HG02870 (cell line): ENCODE results near the gene TRAK1.

Experiments
- ATAC-seq: cut with Tn5 transposase; IDR thresholded peaks from one replicate; pipeline ENCODE4 v1.9.1; 2021; ENCODE audit warnings: mild to moderate bottlenecking, moderate library complexity; ENCODE audit not compliant: unreplicated experiment

TRAK1 gene

DNA sequence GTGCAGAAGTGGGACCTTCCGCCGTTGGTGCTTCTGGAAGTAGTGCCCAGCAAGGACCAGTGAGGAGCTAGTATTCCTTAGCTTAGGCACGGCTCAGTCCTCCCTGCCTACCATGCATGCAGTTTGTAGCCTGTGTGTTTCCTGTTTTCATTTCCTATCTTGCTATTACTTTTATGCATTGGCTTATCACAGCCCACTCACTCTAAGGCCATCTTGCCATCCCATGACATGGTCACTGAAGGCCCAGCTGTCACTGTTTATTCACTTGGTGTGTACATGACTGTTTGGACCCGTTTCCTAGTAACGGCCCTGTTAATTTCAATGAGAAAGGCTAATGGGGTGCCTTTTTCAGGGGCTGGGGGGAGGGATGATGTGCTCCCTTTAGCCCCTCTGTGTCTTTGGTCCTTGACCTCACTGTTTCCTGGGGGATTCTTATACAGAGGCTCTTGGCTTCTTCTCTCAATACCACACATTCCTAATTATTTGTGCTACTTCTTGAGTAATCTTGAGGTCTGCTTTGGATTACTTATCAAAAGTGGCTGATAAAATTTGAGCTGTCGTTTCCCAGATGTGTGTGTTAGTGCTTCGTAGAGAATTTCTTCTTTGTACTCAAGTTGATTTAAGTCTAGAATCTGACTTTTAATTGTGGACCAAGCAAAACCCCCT, 24.5 kb upstream of the TRAK1 start:
- no peak for ATAC-seq

- peak; percentile 87 for ATAC-seq
Measured at GRCh38 chr3:42067326-42067725, 23.8 kb upstream of the TRAK1 start.

GRCh38 chr3:42068303-42069088, 22.7 kb upstream of the TRAK1 start:
- no peak for ATAC-seq

GRCh38 chr3:42070089-42070488, 21.1 kb upstream of the TRAK1 start:
- no peak for ATAC-seq

GRCh38 chr3:42070524-42070923, 20.6 kb upstream of the TRAK1 start:
- no peak for ATAC-seq

- ATAC-seq: no peak
Measured at GRCh38 chr3:42071904-42072812, 19.0 kb upstream of the TRAK1 start.

GRCh38 chr3:42072831-42073301, 18.3 kb upstream of the TRAK1 start:
- ATAC-seq: no peak

DNA sequence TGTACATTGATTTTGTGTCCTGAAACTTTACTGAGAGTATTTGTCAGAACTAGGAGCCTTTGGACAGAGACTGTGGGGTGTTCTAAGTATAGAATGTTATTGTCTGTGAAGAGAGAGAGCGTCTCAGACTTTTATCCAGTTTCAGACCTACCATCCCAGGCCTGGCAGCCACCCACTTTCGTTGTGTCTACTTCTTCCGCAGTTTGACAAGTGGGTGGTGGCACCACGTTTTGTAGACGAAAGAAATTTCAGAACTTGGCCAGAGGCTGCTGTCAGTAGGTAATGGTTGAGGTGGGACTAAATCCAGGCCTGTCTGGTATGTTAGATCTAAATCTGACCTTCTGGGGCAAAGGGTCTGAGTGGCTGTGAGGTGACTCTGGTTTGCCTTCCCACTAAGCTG, 13.4 kb upstream of the TRAK1 start:
- no peak for ATAC-seq

DNA sequence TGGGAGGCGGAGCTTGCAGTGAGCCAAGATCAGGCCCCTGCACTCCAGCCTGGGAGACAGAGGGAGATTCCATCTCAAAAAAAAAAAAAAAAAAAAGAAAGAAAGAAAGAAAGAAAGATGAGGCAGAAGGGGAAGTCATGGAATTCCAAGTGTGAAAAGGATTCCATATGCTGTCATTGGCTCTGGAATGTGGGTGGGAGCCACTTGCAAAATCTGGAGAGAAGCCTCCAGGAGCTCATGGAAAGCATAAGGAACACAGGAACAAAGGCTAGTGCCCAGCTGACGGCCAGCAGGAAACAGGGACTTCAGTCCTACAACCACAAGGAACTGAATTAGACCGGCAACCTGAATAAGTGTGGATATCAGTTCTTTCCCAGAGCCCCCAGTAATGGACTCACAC, 12.5 kb upstream of the TRAK1 start:
- ATAC-seq: no peak

- ATAC-seq: no peak
Measured at GRCh38 chr3:42079701-42080452, 11.3 kb upstream of the TRAK1 start.

- ATAC-seq: no peak
Measured at GRCh38 chr3:42080453-42080872, 10.7 kb upstream of the TRAK1 start.

DNA sequence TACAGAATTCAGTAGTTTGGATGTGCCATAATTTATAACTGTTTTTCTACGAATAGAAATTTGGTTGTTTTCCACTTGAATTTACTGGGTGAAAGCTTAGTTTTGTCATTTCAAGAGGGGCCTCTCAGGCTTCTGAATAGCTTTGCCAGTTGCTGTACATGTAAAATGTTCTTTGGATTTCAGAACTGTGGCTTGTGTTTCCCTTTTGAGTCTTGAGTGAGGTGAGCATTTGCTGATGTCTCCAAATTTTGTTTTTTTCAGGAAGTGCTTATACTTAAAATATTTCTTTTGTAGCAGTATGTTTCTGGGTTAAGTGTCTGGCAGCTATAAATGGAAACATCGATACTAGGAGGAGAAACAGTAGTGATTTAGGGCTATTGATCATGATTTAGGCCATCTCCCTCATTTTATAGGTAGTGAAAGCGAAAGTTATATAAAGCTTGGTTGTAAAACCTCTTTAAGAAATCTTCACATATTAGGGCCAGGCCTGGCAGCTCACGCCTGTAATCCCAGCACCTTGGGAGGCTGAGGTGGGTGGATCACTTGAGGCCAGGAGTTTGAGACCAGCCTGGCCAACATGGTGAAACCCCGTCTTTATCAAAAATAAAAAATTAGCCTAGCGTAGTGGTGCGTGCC, 9.2 kb upstream of the TRAK1 start:
- no peak for ATAC-seq

GRCh38 chr3:42084586-42084985, 6.6 kb upstream of the TRAK1 start:
- no peak for ATAC-seq

- no peak for ATAC-seq
Measured at GRCh38 chr3:42085641-42086376, 5.3 kb upstream of the TRAK1 start.

- ATAC-seq: peak; percentile 72
Measured at GRCh38 chr3:42088803-42089530, 2.2 kb upstream of the TRAK1 start.

- peak; percentile 28 for ATAC-seq
Measured at GRCh38 chr3:42092006-42092405, 849 bp downstream of the TRAK1 start.

DNA sequence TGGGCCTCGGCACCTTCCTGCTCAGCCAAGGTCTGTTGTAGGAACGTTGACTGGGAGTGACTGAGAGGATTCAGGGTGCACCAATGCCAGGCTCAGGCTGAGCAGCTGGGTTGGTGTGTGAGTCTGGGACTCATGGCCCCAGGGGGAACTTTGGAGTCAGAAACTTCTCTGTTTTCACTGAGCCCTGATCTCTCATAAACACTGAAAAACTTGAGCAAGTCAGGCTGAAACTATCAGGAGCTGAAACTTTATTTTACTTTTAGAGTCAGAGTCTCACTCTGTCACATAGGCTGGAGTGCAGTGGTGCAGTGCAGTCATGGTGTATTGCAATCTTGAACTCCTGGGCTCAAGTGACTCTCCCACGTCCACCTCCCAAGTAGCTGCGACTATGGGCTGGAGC, 3.0 kb downstream of the TRAK1 start:
- peak; percentile 72 for ATAC-seq

- ATAC-seq: no peak
Measured at GRCh38 chr3:42094691-42095391, 3.7 kb downstream of the TRAK1 start.
